Ascending aorta (tissue), 2 donors: ENCODE measurements around the gene ARF3. TPM values are rescaled to one million over a fixed set of nuclear protein-coding genes. Genes with fewer than 3 reads are reported as not detected.

Source experiments
- DNase-seq, 2 donors: peaks; one replicate each; pipeline ENCODE4 v3.0.0-alpha.2; 2019; ENCODE audit warnings: low spot score in 2 of 2
- H3K27ac ChIP-seq, 2 donors: fragments of 200-600 bp; sonication (generic); one replicate each; pipeline ENCODE4 v1.5.1; 2016 to 2017; ENCODE audit warnings: mild to moderate bottlenecking in 1 of 2
- H3K27me3 ChIP-seq: fragments of 200-600 bp; sonication (generic); one replicate; pipeline ENCODE4 v1.5.1; 2017
- H3K36me3 ChIP-seq, 2 donors: fragments of 200-600 bp; sonication (generic); one replicate each; pipeline ENCODE4 v1.5.1; 2016
- H3K4me1 ChIP-seq, 2 donors: fragments of 200-600 bp; sonication (generic); one replicate each; pipeline ENCODE4 v1.5.1; 2016 to 2017; ENCODE audit warnings: mild to moderate bottlenecking in 1 of 2
- H3K4me3 ChIP-seq, 2 donors: fragments of 200-600 bp; sonication (generic); one replicate each; pipeline ENCODE4 v1.5.1; 2016 to 2017; ENCODE audit warnings: mild to moderate bottlenecking in 1 of 2
- H3K9me3 ChIP-seq, 2 donors: fragments of 200-600 bp; sonication (generic); one replicate each; pipeline ENCODE4 v1.5.1; 2016
- intact Hi-C: fragments of 100-400 bp; cut with DNase I; formaldehyde crosslinking; loops from one replicate; pipeline ENCODE4 v1.15.1; 2023
- total RNA-seq: library from RNA; depleted of rRNA; stranded (reverse); fragments of >200 nt; gene quantifications from one replicate; pipeline ENCODE4 v1.1.0, GENCODE V29; 2016
- TF ChIP-seq, protein P1 (sequence below), 3 experiments: fragments of 200-600 bp in 2 of 3; fragments of 450-650 bp in 1 of 3; sonication (generic) in 2 of 3; IDR thresholded peaks; one replicate each; pipeline ENCODE4 v1.5.1; 2016 to 2019; ENCODE audit warnings: antibody characterized with exemption in 3 of 3, mild to moderate bottlenecking in 1 of 3, moderate library complexity in 1 of 3

Gene ARF3
- total RNA-seq, 1 donor from 2014 or later = 68.4 TPM

DNA sequence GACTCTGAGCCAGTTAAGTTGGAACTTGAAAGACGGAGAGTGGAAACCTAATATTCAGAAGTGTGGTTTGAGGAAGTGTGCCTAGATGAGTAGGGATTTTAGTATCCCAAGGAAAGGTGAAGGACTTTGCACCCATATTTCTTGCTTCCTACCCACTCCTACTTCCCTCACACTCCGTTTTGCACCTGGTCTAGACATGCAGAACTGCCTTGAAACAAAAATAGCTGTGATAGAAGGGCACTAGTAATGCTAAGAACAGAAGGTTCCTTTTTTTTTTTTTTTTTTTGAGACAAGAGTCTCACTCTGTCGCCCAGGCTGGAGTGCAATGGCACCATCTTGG is 732 bp upstream of the ARF3 start:
- H3K4me3 ChIP-seq = peak overlapping the region; percentile 72 to 95
- H3K27me3 ChIP-seq = no peaks in the 10 kb centered on the region
- no peak for DNase-seq
- no peaks in the 10 kb centered on the region for H3K36me3 ChIP-seq
- no peaks in the 10 kb centered on the region for H3K9me3 ChIP-seq
- intact Hi-C loops = loop anchor here (5.0 kb wide), 1 partner anchor 241 kb away; the partner anchor contains the start of gene CCNT1
- peak overlapping the region in 1 of 2 donors; percentile 45 for H3K27ac ChIP-seq
- TF ChIP-seq, protein P1, sequence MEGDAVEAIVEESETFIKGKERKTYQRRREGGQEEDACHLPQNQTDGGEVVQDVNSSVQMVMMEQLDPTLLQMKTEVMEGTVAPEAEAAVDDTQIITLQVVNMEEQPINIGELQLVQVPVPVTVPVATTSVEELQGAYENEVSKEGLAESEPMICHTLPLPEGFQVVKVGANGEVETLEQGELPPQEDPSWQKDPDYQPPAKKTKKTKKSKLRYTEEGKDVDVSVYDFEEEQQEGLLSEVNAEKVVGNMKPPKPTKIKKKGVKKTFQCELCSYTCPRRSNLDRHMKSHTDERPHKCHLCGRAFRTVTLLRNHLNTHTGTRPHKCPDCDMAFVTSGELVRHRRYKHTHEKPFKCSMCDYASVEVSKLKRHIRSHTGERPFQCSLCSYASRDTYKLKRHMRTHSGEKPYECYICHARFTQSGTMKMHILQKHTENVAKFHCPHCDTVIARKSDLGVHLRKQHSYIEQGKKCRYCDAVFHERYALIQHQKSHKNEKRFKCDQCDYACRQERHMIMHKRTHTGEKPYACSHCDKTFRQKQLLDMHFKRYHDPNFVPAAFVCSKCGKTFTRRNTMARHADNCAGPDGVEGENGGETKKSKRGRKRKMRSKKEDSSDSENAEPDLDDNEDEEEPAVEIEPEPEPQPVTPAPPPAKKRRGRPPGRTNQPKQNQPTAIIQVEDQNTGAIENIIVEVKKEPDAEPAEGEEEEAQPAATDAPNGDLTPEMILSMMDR (IDR thresholded peaks at IDR 0.05) = no peak
- H3K4me1 ChIP-seq = peaks cover 0 to 18% of the 10 kb centered on the region in 2 donors

DNA sequence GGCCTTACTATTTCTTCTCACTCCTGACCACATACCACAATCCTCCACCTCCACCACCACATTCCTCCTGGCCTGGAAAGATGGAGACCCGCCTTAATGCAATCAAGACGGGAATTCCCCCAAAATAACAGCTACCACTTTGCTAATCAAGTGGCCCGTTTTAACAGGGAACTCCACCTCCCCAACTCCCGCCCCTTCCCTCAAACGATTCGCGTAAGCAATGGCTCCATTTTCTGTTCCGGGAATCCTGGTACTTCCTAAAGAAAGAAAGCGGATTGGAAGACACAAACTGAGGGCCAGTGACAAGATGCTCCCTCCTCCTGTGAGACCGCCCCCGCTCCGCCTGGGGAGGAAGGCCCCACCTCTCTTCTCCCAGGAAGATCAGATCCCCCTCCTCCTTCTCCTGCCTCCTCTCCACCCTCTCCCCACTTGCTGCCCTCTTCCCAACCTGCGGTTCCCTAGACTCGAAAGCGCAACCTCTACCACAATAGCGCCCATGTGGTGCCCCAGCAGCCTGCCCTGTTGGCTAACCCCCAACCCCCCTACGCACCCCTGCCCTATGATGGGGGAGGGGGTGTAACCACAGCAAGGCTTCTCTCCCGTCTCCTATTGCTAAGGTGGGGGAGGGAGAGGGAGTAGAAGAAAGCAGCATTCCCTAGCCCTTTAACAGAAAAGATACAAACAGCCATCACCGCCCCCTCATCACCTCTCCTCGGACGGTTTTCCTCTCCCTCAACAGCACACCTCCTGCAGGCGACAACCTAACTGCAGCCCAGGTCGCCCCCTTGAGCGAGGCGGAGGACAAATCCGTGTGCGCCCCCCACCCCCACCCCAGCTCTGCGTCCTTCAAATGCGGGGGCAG is 777 bp downstream of the ARF3 start:
- peak overlapping the region; percentile 81 to 84 for H3K27ac ChIP-seq
- H3K27me3 ChIP-seq = no peaks in the 10 kb centered on the region
- H3K4me1 ChIP-seq = peaks cover 0 to 18% of the 10 kb centered on the region in 2 donors
- intact Hi-C loops = loop anchor here (2.0 to 5.0 kb wide), 3 partner anchors 104 to 239 kb away; partner anchors contain the start of genes CCNT1 and DDX23
- peak; percentile 62 to 92 for DNase-seq
- no peaks in the 10 kb centered on the region for H3K9me3 ChIP-seq
- TF ChIP-seq, protein P1 (IDR thresholded peaks at IDR 0.05) = no peak
- peak overlapping the region; percentile 72 to 95 for H3K4me3 ChIP-seq
- H3K36me3 ChIP-seq = no peaks in the 10 kb centered on the region

GRCh38 chr12:48954841-48955501 is 2.3 kb downstream of the ARF3 start:
- TF ChIP-seq, protein P1 (IDR thresholded peaks at IDR 0.05) = no peak
- no peak for DNase-seq
- H3K36me3 ChIP-seq = no peaks in the 10 kb centered on the region
- no peaks in the 10 kb centered on the region for H3K9me3 ChIP-seq
- H3K27me3 ChIP-seq = no peaks in the 10 kb centered on the region
- H3K4me1 ChIP-seq = peaks cover 0 to 18% of the 10 kb centered on the region in 2 donors
- intact Hi-C loops = loop anchor here (5.0 kb wide), 1 partner anchor 238 kb away; the partner anchor contains the start of gene CCNT1
- no peak overlapping the region for H3K27ac ChIP-seq
- no peak overlapping the region for H3K4me3 ChIP-seq

DNA sequence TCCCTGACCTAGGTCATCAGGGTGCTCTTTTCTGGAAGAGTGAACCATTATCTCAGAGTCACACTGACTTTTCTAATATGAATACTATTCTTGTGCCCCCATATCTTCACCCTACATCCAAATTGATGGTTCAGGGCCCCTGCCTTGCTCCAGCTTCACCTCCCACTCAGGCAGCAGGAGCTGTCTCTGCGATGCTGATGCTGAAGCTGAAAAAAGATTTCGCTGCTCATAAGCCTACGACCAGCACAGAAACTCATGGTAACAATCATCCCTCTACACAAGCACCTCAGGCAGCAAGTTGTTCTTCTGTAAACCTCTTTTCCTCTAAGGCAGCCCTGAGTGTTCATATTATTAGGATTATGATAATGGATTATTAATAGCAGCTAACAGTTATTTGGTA is 3.2 kb downstream of the ARF3 start:
- DNase-seq = no peak
- intact Hi-C loops = no loop called here
- TF ChIP-seq, protein P1 (IDR thresholded peaks at IDR 0.05) = no peak
- Histone ChIP-seq H3K27me3 (no peaks in the 10 kb centered on the region), H3K4me1 (peaks cover 0 to 18% of the 10 kb centered on the region in 2 donors), H3K27ac (no peak overlapping the region), H3K4me3 (no peak overlapping the region), H3K9me3 (no peaks in the 10 kb centered on the region), H3K36me3 (peaks cover 0 to 2% of the 10 kb centered on the region in 2 donors)

DNA sequence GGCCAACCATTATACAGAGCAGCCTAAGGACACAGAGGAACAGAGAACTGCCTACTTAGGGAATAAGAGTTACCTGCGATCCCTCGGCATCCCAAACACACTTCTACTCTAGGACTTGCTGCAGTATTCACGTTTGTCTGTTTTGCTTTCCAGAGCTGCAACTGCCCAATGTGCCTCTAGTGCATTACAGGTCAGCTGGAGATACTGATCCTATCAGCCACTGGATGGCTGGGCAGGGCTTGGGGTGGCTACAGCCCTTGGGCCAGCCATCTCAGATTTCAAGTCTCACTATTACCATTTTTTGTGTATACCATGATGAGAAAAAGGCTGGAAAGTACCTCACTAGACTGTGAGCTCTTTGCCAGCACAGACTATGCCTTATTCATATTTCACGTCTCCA is 4.6 kb downstream of the ARF3 start:
- Histone ChIP-seq H3K4me3 (no peak overlapping the region), H3K27ac (no peak overlapping the region), H3K4me1 (peaks cover 0 to 14% of the 10 kb centered on the region in 2 donors), H3K9me3 (no peaks in the 10 kb centered on the region), H3K27me3 (no peaks in the 10 kb centered on the region), H3K36me3 (peaks cover 0 to 2% of the 10 kb centered on the region in 2 donors)
- intact Hi-C loops = no loop called here
- TF ChIP-seq, protein P1 (IDR thresholded peaks at IDR 0.05) = no peak
- no peak for DNase-seq
